Glutamatergic neuron (in vitro differentiated cells): ENCODE measurements around the gene LHB. TPM values are rescaled to one million over a fixed set of nuclear protein-coding genes. Genes with fewer than 3 reads are reported as not detected.

Experiments used
- DNase-seq: peaks from one replicate; pipeline ENCODE4 v3.0.0; 2022
- H3K27ac Mint-ChIP-seq: one replicate; pipeline ENCODE4 v1.8.0; 2020; ENCODE audit warnings: mild to moderate bottlenecking, mixed read lengths, inconsistent platforms; ENCODE audit not compliant: unreplicated experiment
- H3K27me3 Mint-ChIP-seq: one replicate; pipeline ENCODE4 v1.8.0; 2020; ENCODE audit warnings: mild to moderate bottlenecking, moderate library complexity, mixed read lengths, inconsistent platforms; ENCODE audit not compliant: unreplicated experiment
- H3K36me3 Mint-ChIP-seq: one replicate; pipeline ENCODE4 v1.8.0; 2020; ENCODE audit warnings: mild to moderate bottlenecking, mixed read lengths, inconsistent platforms; ENCODE audit not compliant: unreplicated experiment
- H3K4me1 Mint-ChIP-seq: one replicate; pipeline ENCODE4 v1.8.0; 2020; ENCODE audit warnings: mild to moderate bottlenecking, low read depth, mixed read lengths, inconsistent platforms; ENCODE audit not compliant: unreplicated experiment
- H3K4me3 Mint-ChIP-seq: one replicate; pipeline ENCODE4 v1.8.0; 2020; ENCODE audit warnings: mild to moderate bottlenecking, mixed read lengths, inconsistent platforms; ENCODE audit not compliant: unreplicated experiment
- H3K9me3 Mint-ChIP-seq: one replicate; pipeline ENCODE4 v1.8.0; 2020; ENCODE audit warnings: mild to moderate bottlenecking, moderate library complexity, mixed read lengths, inconsistent platforms; ENCODE audit not compliant: unreplicated experiment
- microRNA-seq: library from miRNA; unstranded; fragments of <30 nt; microRNA quantifications from one replicate; pipeline ENCODE4, GENCODE V29; 2020; ENCODE audit not compliant: unreplicated experiment
- total RNA-seq: library from RNA; stranded (reverse); fragmentation: NEBNext Ultra II Directional; extraction: Animal tissue kit (Norgen Biotek cat#: 25700); gene quantifications from one replicate; pipeline ENCODE4 v1.2.1, GENCODE V29; 2021; ENCODE audit not compliant: unreplicated experiment
- TF ChIP-seq, protein P1 (sequence below): fragments of 200-600 bp; sonication (generic); IDR thresholded peaks from one replicate; pipeline ENCODE4 v1.5.0; 2021; ENCODE audit not compliant: partially characterized antibody, unreplicated experiment

Gene LHB
- total RNA-seq, 1 donor from 2014 or later = not detected

DNA sequence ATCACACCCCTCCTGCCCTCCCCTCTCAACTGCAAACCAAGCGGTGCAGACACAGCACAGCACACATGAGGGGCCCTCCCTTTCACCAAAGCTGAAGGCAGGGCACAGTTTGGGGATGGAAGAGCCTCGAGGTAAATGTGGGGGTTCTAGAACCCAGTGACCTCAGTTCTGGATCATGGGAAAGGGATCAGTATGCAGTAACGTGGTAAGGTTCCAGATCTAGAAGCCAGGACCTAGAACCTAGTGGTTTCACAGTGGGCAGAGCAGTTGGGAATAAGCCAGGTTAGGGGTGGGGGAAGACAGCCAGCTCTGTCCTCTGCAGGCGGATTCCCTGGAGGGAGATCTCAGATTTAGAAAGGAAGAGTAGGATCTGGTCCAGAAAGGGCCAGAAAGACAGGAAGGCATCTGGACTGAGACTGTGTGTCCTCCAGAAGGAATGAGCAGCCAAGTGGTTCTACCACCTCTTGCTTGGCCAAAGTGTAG, 48.7 kb downstream of the LHB start:
- Mint-ChIP-seq H3K4me3 (no peak overlapping the region), H3K27me3 (peaks cover 18% of the 10 kb centered on the region), H3K27ac (peak overlapping the region; percentile 33), H3K36me3 (no peaks in the 10 kb centered on the region), H3K9me3 (peaks cover 17% of the 10 kb centered on the region), H3K4me1 (peaks cover 30% of the 10 kb centered on the region)
- no peak for DNase-seq
- TF ChIP-seq, protein P1, sequence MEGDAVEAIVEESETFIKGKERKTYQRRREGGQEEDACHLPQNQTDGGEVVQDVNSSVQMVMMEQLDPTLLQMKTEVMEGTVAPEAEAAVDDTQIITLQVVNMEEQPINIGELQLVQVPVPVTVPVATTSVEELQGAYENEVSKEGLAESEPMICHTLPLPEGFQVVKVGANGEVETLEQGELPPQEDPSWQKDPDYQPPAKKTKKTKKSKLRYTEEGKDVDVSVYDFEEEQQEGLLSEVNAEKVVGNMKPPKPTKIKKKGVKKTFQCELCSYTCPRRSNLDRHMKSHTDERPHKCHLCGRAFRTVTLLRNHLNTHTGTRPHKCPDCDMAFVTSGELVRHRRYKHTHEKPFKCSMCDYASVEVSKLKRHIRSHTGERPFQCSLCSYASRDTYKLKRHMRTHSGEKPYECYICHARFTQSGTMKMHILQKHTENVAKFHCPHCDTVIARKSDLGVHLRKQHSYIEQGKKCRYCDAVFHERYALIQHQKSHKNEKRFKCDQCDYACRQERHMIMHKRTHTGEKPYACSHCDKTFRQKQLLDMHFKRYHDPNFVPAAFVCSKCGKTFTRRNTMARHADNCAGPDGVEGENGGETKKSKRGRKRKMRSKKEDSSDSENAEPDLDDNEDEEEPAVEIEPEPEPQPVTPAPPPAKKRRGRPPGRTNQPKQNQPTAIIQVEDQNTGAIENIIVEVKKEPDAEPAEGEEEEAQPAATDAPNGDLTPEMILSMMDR = no peak

DNA sequence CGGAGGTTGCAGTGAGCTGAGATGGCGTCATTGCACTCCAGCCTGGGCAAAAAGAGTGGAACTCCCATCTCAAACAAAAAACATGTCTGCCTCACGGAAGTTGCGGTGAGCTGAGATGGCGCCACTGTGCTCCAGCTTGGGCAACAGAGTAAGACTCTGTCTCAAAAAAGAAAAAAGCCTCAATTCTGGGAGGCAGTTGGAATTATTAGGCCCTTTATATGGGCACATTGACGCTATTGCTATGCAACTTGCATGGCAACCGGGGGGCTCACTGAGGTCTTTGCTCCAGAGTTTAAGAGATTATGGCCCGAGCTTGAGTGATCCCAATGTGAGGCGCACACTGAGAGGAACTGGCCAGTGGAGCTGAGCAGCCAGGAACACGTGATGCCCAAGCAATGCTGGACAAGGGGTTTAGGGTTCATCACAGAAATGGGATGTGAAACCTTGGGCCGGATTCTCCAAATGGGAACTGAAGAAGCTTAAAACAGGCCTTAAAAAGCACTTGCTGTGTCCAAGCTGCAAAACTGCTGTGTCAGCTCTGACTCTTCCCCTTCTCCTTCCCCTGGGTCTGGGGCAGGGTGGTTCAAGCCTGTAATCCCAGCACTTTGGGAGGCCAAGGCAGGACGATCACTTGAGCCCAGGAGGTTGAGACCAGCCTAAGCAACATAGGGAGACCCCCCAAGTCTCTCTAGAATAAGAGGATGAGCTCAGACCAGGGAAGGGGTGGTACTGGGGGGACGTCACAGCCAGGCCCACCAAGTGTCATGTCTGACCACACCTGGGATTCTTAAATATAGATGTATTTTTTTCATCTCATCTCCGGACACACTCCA, 49.3 kb downstream of the LHB start:
- Mint-ChIP-seq H3K27me3 (peaks cover 18% of the 10 kb centered on the region), H3K27ac (peak overlapping the region; percentile 33), H3K36me3 (no peaks in the 10 kb centered on the region), H3K9me3 (peaks cover 17% of the 10 kb centered on the region), H3K4me3 (peak overlapping the region; percentile 99), H3K4me1 (peaks cover 31% of the 10 kb centered on the region)
- DNase-seq = no peak
- TF ChIP-seq, protein P1 = no peak

DNA sequence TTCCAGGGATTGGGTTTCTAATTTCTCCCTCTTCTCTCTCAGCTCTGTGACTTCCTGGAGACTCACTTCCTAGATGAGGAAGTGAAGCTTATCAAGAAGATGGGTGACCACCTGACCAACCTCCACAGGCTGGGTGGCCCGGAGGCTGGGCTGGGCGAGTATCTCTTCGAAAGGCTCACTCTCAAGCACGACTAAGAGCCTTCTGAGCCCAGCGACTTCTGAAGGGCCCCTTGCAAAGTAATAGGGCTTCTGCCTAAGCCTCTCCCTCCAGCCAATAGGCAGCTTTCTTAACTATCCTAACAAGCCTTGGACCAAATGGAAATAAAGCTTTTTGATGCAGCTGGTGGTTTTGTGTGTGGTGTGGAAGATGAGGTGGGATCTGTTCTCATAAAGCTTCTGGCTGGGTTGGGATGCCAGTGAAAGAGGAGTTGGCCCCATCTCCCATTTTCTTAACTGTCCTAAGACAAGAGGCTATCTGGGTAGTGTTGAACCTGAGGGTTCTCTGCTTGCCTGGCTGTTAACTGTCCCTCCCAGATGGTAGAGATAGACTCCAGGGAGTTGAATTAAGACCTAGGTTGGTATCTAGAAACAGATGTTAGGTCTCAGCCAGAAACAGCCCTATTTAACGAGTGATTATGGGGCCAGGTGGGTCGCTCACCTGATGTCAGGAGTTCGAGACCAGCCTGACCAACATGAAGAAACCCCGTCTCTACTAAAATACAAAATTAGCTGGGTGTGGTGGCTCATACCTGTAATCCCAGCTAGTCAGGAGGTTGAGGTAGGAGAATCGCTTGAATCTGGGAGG, 50.1 kb downstream of the LHB start:
- DNase-seq = no peak
- Mint-ChIP-seq H3K4me1 (peaks cover 33% of the 10 kb centered on the region), H3K36me3 (no peaks in the 10 kb centered on the region), H3K27ac (peak overlapping the region; percentile 99), H3K27me3 (peaks cover 18% of the 10 kb centered on the region), H3K9me3 (peaks cover 17% of the 10 kb centered on the region), H3K4me3 (peak overlapping the region; percentile 99)
- TF ChIP-seq, protein P1 = no peak

Small RNAs within 50 kb of the gene (microRNA-seq; reads per million reads assigned to microRNA genes)
- gene MIR6798 = 1.4 reads per million, percentile 3 among the genes with 10 or more reads in this experiment

Other genes starting within 250 kb of the LHB start
- 22.3 TPM for gene BCAT2, start 206.1 kb downstream of the LHB start, total RNA-seq
- gene HSD17B14, start 180.6 kb downstream of the LHB start, total RNA-seq = 1.0 TPM
- gene PLEKHA4, start 148.5 kb downstream of the LHB start, total RNA-seq = 9.4 TPM
- 106 TPM for gene PPP1R15A, start 144.7 kb downstream of the LHB start, total RNA-seq
- not detected for gene TULP2, start 118.3 kb downstream of the LHB start, total RNA-seq
- 115 TPM for gene NUCB1, start 116.8 kb downstream of the LHB start, total RNA-seq
- gene DHDH, start 83.4 kb downstream of the LHB start, total RNA-seq = not detected
- 87.7 TPM for gene BAX, start 62.2 kb downstream of the LHB start, total RNA-seq
- gene FTL, start 51.8 kb downstream of the LHB start, total RNA-seq = 875 TPM
- gene GYS1, start 23.8 kb downstream of the LHB start, total RNA-seq = 69.0 TPM
- 60.9 TPM for gene RUVBL2, start 23.2 kb downstream of the LHB start, total RNA-seq
- gene CGB3, start 7.2 kb upstream of the LHB start, total RNA-seq = not detected
- gene CGB2, start 14.8 kb upstream of the LHB start, total RNA-seq = not detected
- not detected for gene CGB1, start 19.8 kb upstream of the LHB start, total RNA-seq
- gene CGB5, start 26.8 kb upstream of the LHB start, total RNA-seq = not detected
- gene CGB8, start 32.0 kb upstream of the LHB start, total RNA-seq = not detected
- gene CGB7, start 40.7 kb upstream of the LHB start, total RNA-seq = not detected
- gene NTF4, start 47.7 kb upstream of the LHB start, total RNA-seq = not detected
- gene KCNA7, start 55.6 kb upstream of the LHB start, total RNA-seq = not detected
- gene SNRNP70, start 68.4 kb upstream of the LHB start, total RNA-seq = 300 TPM
- 32.6 TPM for gene LIN7B, start 97.3 kb upstream of the LHB start, total RNA-seq
- gene C19orf73, start 102.1 kb upstream of the LHB start, total RNA-seq = 3.2 TPM
- gene PPFIA3, start 102.5 kb upstream of the LHB start, total RNA-seq = 104 TPM
- 26.6 TPM for gene HRC, start 138.3 kb upstream of the LHB start, total RNA-seq
- gene TRPM4, start 140.7 kb upstream of the LHB start, total RNA-seq = 54.1 TPM